Pancreas (tissue), 10 donors: Measurements from ENCODE around the gene CDH26. TPM values are rescaled to one million over a fixed set of nuclear protein-coding genes. Genes with fewer than 3 reads are reported as not detected.

ENCODE experiments used
- ATAC-seq, 4 donors: fragments of 200-7000 bp; cut with Tn5 transposase; one replicate each; pipeline versions ENCODE4 v1.8.0 to v1.9.1; 2020; ENCODE audit warnings: mild to moderate bottlenecking in 4 of 4, moderate library complexity in 4 of 4
- DNase-seq, 6 donors: peaks; one replicate each; pipeline ENCODE4 v3.0.0-alpha.2; 2020
- FAIRE-seq: peaks from 2 replicates; lab custom pipeline; 2012; peaks lifted over from hg19 to GRCh38; lab: Jason Lieb, UNC
- H3K27ac ChIP-seq, 4 donors: fragments of 200-600 bp; sonication (generic); 1 replicate in 3 of 4; 2 replicates in 1 of 4; pipeline versions ENCODE4 v1.5.0 to v1.8.0; 2020
- H3K27me3 ChIP-seq, 4 donors: fragments of 200-600 bp; one replicate each; pipeline ENCODE4 v1.8.0; 2021
- H3K36me3 ChIP-seq, 3 donors: fragments of 200-600 bp; sonication (generic) in 1 of 3; one replicate each; pipeline versions ENCODE4 v1.5.0 to v1.8.0; 2020 to 2021
- H3K4me1 ChIP-seq, 3 donors: fragments of 200-600 bp; one replicate each; pipeline ENCODE4 v1.8.0; 2021
- H3K4me3 ChIP-seq, 4 donors: fragments of 200-600 bp; sonication (generic) in 2 of 4; one replicate each; pipeline versions ENCODE4 v1.5.0 to v1.8.0; 2020 to 2021
- H3K9me3 ChIP-seq, 4 donors: fragments of 200-600 bp; one replicate each; pipeline ENCODE4 v1.8.0; 2021
- CTCF ChIP-seq, 4 donors: fragments of 200-600 bp; sonication (generic) in 3 of 4; IDR thresholded peaks; one replicate each; pipeline versions ENCODE4 v1.5.0 to v1.8.0; 2021; ENCODE audit warnings: antibody characterized with exemption in 4 of 4
- WGBS, 2 donors: extraction: QIAGEN DNeasy Blood & Tissue Kit; methylation state at CpG; one replicate each; pipeline ENCODE4 v1.1.7; 2013; 5-methylcytosine and 5-hydroxymethylcytosine counted together
- intact Hi-C, 3 donors: fragments of 100-400 bp; cut with DNase I; formaldehyde crosslinking; loops; one replicate each; pipeline versions ENCODE4 v1.11.1 to v1.14.2; 2022
- polyA plus RNA-seq, 2 donors: library from polyadenylated mRNA; stranded (reverse); fragments of 200-250 nt; gene quantifications; one replicate each; pipeline ENCODE4 v1.2.3, GENCODE V29; 2013
- total RNA-seq, 6 donors: library from RNA; stranded (reverse); fragmentation: NEBNext Ultra II Directional in 4 of 6; extraction: Animal tissue kit (Norgen Biotek cat#: 25700) in 4 of 6; gene quantifications; one replicate each; pipeline versions ENCODE4 v1.2.1 to v1.2.4, GENCODE V29; 2021 to 2023
- donor health status: healthy with polysubstance abuse.
- donor health status: DM: no; HTN: no; CAD: no; lungs with moderate emphysema.
- donor health status: DM: no; HTN: no; CAD: no.
- donor health status: control.
- donor health status: control.
- donor health status: Bipolar disorder and iron deficiency.
- donor health status: DM: yes; HTN: yes; CAD: no.
- donor health status: DM: no; HTN: no; CAD: no.
- donor health status: DM: no; HTN: no; CAD: no.
- donor health status: DM: yes; HTN: yes; CAD: no.

The CDH26 gene
- total and polyA plus RNA-seq, 8 donors: 0.13 to 1.1 (median 0.48) TPM

- DNase-seq: no peak
- ATAC-seq: peak in 1 of 4 donors; percentile 25
- intact Hi-C loops: no loop called here
- no peaks in the 10 kb centered on the region for H3K27me3 ChIP-seq
- TF ChIP-seq CTCF (IDR thresholded peaks at IDR 0.05): no peak
- no peak for FAIRE-seq
- no peaks in the 10 kb centered on the region for H3K36me3 ChIP-seq
- 76 to 79% methylated on average over 12 of the region's 12 CpGs for WGBS, 2 donors
- no peaks in the 10 kb centered on the region for H3K9me3 ChIP-seq
- H3K4me1 ChIP-seq: no peaks in the 10 kb centered on the region
- H3K4me3 ChIP-seq: no peak overlapping the region
- no peak overlapping the region for H3K27ac ChIP-seq
Measured at GRCh38 chr20:59972037-59972801, 14.0 kb downstream of the CDH26 start.

- no peak for ATAC-seq
- intact Hi-C loops: no loop called here
- H3K4me1 ChIP-seq: no peaks in the 10 kb centered on the region
- no peak overlapping the region for H3K27ac ChIP-seq
- FAIRE-seq: no peak
- no peaks in the 10 kb centered on the region for H3K27me3 ChIP-seq
- WGBS, 2 donors: 86 to 91% methylated on average over 6 of the region's 6 CpGs
- H3K4me3 ChIP-seq: no peak overlapping the region
- no peaks in the 10 kb centered on the region for H3K9me3 ChIP-seq
- H3K36me3 ChIP-seq: no peaks in the 10 kb centered on the region
- no peak for DNase-seq
- no peak for TF ChIP-seq CTCF (IDR thresholded peaks at IDR 0.05)
Measured at GRCh38 chr20:59976156-59976782, 18.0 kb downstream of the CDH26 start.

- no peak for ATAC-seq
- intact Hi-C loops: no loop called here
- no peak for FAIRE-seq
- H3K36me3 ChIP-seq: no peaks in the 10 kb centered on the region
- no peaks in the 10 kb centered on the region for H3K9me3 ChIP-seq
- H3K27ac ChIP-seq: no peak overlapping the region
- 88 to 96% methylated on average over 9 of the region's 9 CpGs for WGBS, 2 donors
- H3K4me3 ChIP-seq: no peak overlapping the region
- DNase-seq: no peak
- H3K4me1 ChIP-seq: no peaks in the 10 kb centered on the region
- no peaks in the 10 kb centered on the region for H3K27me3 ChIP-seq
- no peak for TF ChIP-seq CTCF (IDR thresholded peaks at IDR 0.05)
Measured at GRCh38 chr20:59977086-59977485, 18.9 kb downstream of the CDH26 start.

- Histone ChIP-seq H3K27ac (no peak overlapping the region), H3K27me3 (no peaks in the 10 kb centered on the region), H3K36me3 (no peaks in the 10 kb centered on the region), H3K4me1 (no peaks in the 10 kb centered on the region), H3K9me3 (no peaks in the 10 kb centered on the region), H3K4me3 (no peak overlapping the region)
- ATAC-seq (no peak), DNase-seq (no peak), FAIRE-seq (no peak)
- intact Hi-C loops: no loop called here
- 93% methylated on average over 9 of the region's 9 CpGs for WGBS, 2 donors
- no peak for TF ChIP-seq CTCF (IDR thresholded peaks at IDR 0.05)
Measured at GRCh38 chr20:59983076-59983475, 24.9 kb downstream of the CDH26 start.

- Histone ChIP-seq H3K27ac (no peak overlapping the region), H3K27me3 (no peaks in the 10 kb centered on the region), H3K36me3 (no peaks in the 10 kb centered on the region), H3K4me1 (no peaks in the 10 kb centered on the region), H3K4me3 (no peak overlapping the region), H3K9me3 (no peaks in the 10 kb centered on the region)
- ATAC-seq (no peak), FAIRE-seq (no peak), DNase-seq (no peak)
- no peak for TF ChIP-seq CTCF (IDR thresholded peaks at IDR 0.05)
- intact Hi-C loops: no loop called here
- 81 to 86% methylated on average over 4 of the region's 4 CpGs for WGBS, 2 donors
Measured at GRCh38 chr20:59984541-59984940, 26.3 kb downstream of the CDH26 start.
